Measurements from ENCODE around the gene HRH1.
A peak's percentile ranks its signal among the peaks of the same experiment; 100 is the strongest.
"Not testable (repeated sequence)": the region's sequence is repeated elsewhere in the genome, so short reads cannot be mapped to it uniquely, and the experiment has no call there.

Gene HRH1

GRCh38 chr3:11211531-11212298, 57.4 kb downstream of the HRH1 start:
- no peak for DNase-seq

GRCh38 chr3:11212299-11212608, 58.0 kb downstream of the HRH1 start:
- DNase-seq: no peak

- DNase-seq: no peak
Observed at GRCh38 chr3:11212784-11213183, 58.5 kb downstream of the HRH1 start.

GRCh38 chr3:11213810-11214450, 59.6 kb downstream of the HRH1 start:
- no peak for DNase-seq

GRCh38 chr3:11214451-11214978, 60.2 kb downstream of the HRH1 start:
- DNase-seq: no peak

GRCh38 chr3:11217370-11217769, 63.1 kb downstream of the HRH1 start:
- not testable (repeated sequence) for DNase-seq

- DNase-seq: no peak
Observed at GRCh38 chr3:11220230-11220629, 65.9 kb downstream of the HRH1 start.

GRCh38 chr3:11221818-11222415, 67.6 kb downstream of the HRH1 start:
- no peak for DNase-seq

GRCh38 chr3:11224010-11224409, 69.7 kb downstream of the HRH1 start:
- DNase-seq: no peak

GRCh38 chr3:11224870-11225229, 70.6 kb downstream of the HRH1 start:
- no peak for DNase-seq

- no peak for DNase-seq
Observed at GRCh38 chr3:11226042-11226370, 71.7 kb downstream of the HRH1 start.

- DNase-seq: no peak
Observed at GRCh38 chr3:11228041-11228440, 73.7 kb downstream of the HRH1 start.

- DNase-seq: no peak
Observed at GRCh38 chr3:11230125-11230524, 75.8 kb downstream of the HRH1 start.

GRCh38 chr3:11230832-11231231, 76.5 kb downstream of the HRH1 start:
- DNase-seq: no peak

GRCh38 chr3:11235385-11235784, 81.1 kb downstream of the HRH1 start:
- no peak for DNase-seq

GRCh38 chr3:11236588-11237461, 82.5 kb downstream of the HRH1 start:
- peak; percentile 79 for DNase-seq

GRCh38 chr3:11238060-11238459, 83.8 kb downstream of the HRH1 start:
- no peak for DNase-seq

- no peak for DNase-seq
Observed at GRCh38 chr3:11238880-11239279, 84.6 kb downstream of the HRH1 start.

- DNase-seq: no peak
Observed at GRCh38 chr3:11239796-11240195, 85.5 kb downstream of the HRH1 start.

- DNase-seq: no peak
Observed at GRCh38 chr3:11240496-11240895, 86.2 kb downstream of the HRH1 start.

GRCh38 chr3:11244121-11244677, 89.9 kb downstream of the HRH1 start:
- DNase-seq: no peak

GRCh38 chr3:11245276-11245675, 91.0 kb downstream of the HRH1 start:
- no peak for DNase-seq
